ENCODE data around the gene VGLL4. TPM values are rescaled to one million over a fixed set of nuclear protein-coding genes. Genes with fewer than 3 reads are reported as not detected.

The VGLL4 gene
- total and polyA plus RNA-seq, 2 donors (not counting 1 experiment from before 2014, with no cell fraction given) = 25.8 to 29.0 TPM

DNA sequence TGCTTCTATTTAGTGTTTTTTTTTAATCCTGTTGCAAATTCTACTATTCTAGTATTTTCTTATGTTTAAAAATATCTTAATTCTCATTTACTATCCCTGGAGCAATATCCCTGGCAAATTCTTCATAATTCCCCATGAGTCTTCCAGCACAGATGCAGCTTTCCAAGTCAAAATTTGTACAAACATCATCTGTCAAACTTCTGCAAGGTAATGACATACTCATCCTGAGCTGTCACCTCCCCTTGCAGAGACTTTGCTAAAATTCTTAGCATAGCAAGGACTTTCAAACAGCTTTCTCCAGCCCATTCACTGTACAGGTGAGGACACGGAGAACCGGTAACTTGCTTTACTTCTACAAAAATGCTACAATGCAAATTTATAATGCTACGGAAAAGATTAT is 28.6 kb upstream of the VGLL4 start:
- CTCF ChIA-PET = interaction anchor here (0.9 kb wide), 1 partner anchor 50 kb away, joined by 3 read pairs; no protein-coding TSS in a partner anchor
- Mint-ChIP-seq H3K4me3 (no peak overlapping the region), H3K9me3 (ENCODE audit: insufficient read depth) (no peaks in the 10 kb centered on the region)

DNA sequence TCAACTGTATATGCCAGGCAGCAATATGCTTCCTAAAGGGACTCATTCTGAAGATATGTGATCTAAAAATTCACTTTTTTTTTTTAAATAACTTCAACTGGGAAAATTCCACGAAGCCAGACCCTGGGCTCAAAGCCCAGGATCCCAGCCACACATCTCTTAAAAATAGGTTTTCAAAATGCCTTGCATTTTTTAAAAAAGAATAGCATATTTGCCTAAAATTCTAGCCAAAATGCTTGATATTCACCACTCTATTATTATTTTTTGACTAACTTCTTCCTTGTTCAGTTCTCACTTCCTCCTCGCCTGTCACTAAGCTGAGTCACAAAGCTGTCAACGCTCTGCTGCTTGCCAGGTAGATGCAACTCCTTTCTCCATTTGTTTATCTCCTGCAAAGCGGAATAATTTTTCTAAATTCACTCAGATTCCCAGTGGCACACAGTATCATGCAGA is 28.0 kb upstream of the VGLL4 start:
- intact Hi-C loops (cut with micrococcal nuclease) = no loop called here
- POLR2A ChIA-PET = no interaction called here
- no peaks in the 10 kb centered on the region for H3K36me3 ChIP-seq (replicated peaks in 1 of 2; ENCODE audit: control extremely low read depth in 1 of 2, control insufficient read depth in 1 of 2, extremely low read depth in 1 of 2, insufficient read depth in 2 of 2, low read length in 1 of 2)

More for the DNA sequence above, 28.6 kb upstream of the VGLL4 start:
- ATAC-seq (ENCODE audit: low read depth) (no peak), DNase-seq (no peak)
- Histone ChIP-seq H3K4me3 (ENCODE audit: control extremely low read depth in 1 of 5, extremely low read depth in 1 of 5, insufficient read depth in 1 of 5, low read depth in 2 of 5, low read length in 4 of 5) (no peak overlapping the region), H3K79me2 (ENCODE audit: control insufficient read depth, insufficient read depth, low read length) (peaks cover 29% of the 10 kb centered on the region), H3K4me1 (ENCODE audit: control insufficient read depth in 2 of 2, insufficient read depth in 2 of 2, low read length in 2 of 2) (peaks cover 8 to 9% of the 10 kb centered on the region in 2 donors), H3K9ac (ENCODE audit: low read length) (no peak overlapping the region), H3K36me3 (replicated peaks in 1 of 2; ENCODE audit: control extremely low read depth in 1 of 2, control insufficient read depth in 1 of 2, extremely low read depth in 1 of 2, insufficient read depth in 2 of 2, low read length in 1 of 2) (no peaks in the 10 kb centered on the region), H4K20me1 (ENCODE audit: control insufficient read depth, insufficient read depth, low read length, poor library complexity, severe bottlenecking) (peaks cover 11% of the 10 kb centered on the region), H3K9me3 (ENCODE audit: control extremely low read depth in 1 of 3, control insufficient read depth in 2 of 3, insufficient read depth in 1 of 3, low read length in 2 of 3) (no peaks in the 10 kb centered on the region), H3K27ac (ENCODE audit: low read length in 2 of 2) (no peak overlapping the region), H2AFZ (ENCODE audit: insufficient read depth, low read depth, low read length, poor library complexity, severe bottlenecking) (no peak overlapping the region), H3K4me2 (replicated peaks; ENCODE audit: low read depth, low read length, poor library complexity, severe bottlenecking) (peak overlapping the region; percentile 29), H3K27me3 (replicated peaks in 1 of 4; ENCODE audit: control extremely low read depth in 1 of 4, control insufficient read depth in 3 of 4, insufficient read depth in 4 of 4, low read length in 3 of 4) (no peaks in the 10 kb centered on the region)
- H3K27ac Mint-ChIP-seq = no peak overlapping the region
- H3K4me1 Mint-ChIP-seq = peaks cover 20% of the 10 kb centered on the region
- intact Hi-C loops (cut with micrococcal nuclease) = no loop called here
- H3K27me3 Mint-ChIP-seq = no peaks in the 10 kb centered on the region
- POLR2A ChIA-PET = no interaction called here
- TF ChIP-seq EZH2 (IDR thresholded peaks at IDR 0.05; ENCODE audit: borderline replicate concordance, insufficient read depth, low read depth, low read length, poor library complexity, severe bottlenecking) = no peak
- TF ChIP-seq, protein P1, sequence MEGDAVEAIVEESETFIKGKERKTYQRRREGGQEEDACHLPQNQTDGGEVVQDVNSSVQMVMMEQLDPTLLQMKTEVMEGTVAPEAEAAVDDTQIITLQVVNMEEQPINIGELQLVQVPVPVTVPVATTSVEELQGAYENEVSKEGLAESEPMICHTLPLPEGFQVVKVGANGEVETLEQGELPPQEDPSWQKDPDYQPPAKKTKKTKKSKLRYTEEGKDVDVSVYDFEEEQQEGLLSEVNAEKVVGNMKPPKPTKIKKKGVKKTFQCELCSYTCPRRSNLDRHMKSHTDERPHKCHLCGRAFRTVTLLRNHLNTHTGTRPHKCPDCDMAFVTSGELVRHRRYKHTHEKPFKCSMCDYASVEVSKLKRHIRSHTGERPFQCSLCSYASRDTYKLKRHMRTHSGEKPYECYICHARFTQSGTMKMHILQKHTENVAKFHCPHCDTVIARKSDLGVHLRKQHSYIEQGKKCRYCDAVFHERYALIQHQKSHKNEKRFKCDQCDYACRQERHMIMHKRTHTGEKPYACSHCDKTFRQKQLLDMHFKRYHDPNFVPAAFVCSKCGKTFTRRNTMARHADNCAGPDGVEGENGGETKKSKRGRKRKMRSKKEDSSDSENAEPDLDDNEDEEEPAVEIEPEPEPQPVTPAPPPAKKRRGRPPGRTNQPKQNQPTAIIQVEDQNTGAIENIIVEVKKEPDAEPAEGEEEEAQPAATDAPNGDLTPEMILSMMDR (IDR thresholded peaks at IDR 0.05) = no peak
- WGBS (ENCODE audit: insufficient coverage) = 94% methylated on average over 2 of the region's 3 CpGs

More for the DNA sequence above, 28.0 kb upstream of the VGLL4 start:
- Histone ChIP-seq H3K27ac (ENCODE audit: low read length in 2 of 2) (no peak overlapping the region), H3K4me3 (ENCODE audit: control extremely low read depth in 1 of 5, extremely low read depth in 1 of 5, insufficient read depth in 1 of 5, low read depth in 2 of 5, low read length in 4 of 5) (no peak overlapping the region), H3K4me1 (ENCODE audit: control insufficient read depth in 2 of 2, insufficient read depth in 2 of 2, low read length in 2 of 2) (peaks cover 8 to 9% of the 10 kb centered on the region in 2 donors), H2AFZ (ENCODE audit: insufficient read depth, low read depth, low read length, poor library complexity, severe bottlenecking) (no peak overlapping the region), H3K4me2 (replicated peaks; ENCODE audit: low read depth, low read length, poor library complexity, severe bottlenecking) (peak overlapping the region; percentile 29), H3K27me3 (replicated peaks in 1 of 4; ENCODE audit: control extremely low read depth in 1 of 4, control insufficient read depth in 3 of 4, insufficient read depth in 4 of 4, low read length in 3 of 4) (no peaks in the 10 kb centered on the region), H3K79me2 (ENCODE audit: control insufficient read depth, insufficient read depth, low read length) (peaks cover 29% of the 10 kb centered on the region), H3K9me3 (ENCODE audit: control extremely low read depth in 1 of 3, control insufficient read depth in 2 of 3, insufficient read depth in 1 of 3, low read length in 2 of 3) (no peaks in the 10 kb centered on the region), H4K20me1 (ENCODE audit: control insufficient read depth, insufficient read depth, low read length, poor library complexity, severe bottlenecking) (peaks cover 17% of the 10 kb centered on the region), H3K9ac (ENCODE audit: low read length) (no peak overlapping the region)
- Mint-ChIP-seq H3K4me1 (peaks cover 20% of the 10 kb centered on the region), H3K4me3 (no peak overlapping the region), H3K27ac (no peak overlapping the region), H3K27me3 (no peaks in the 10 kb centered on the region), H3K9me3 (ENCODE audit: insufficient read depth) (no peaks in the 10 kb centered on the region)
- TF ChIP-seq EZH2 (IDR thresholded peaks at IDR 0.05; ENCODE audit: borderline replicate concordance, insufficient read depth, low read depth, low read length, poor library complexity, severe bottlenecking) = no peak
- TF ChIP-seq, protein P1 (IDR thresholded peaks at IDR 0.05) = no peak
- 7% methylated on average over 2 of the region's 4 CpGs for WGBS (ENCODE audit: insufficient coverage)
- DNase-seq (peak; percentile 25), ATAC-seq (ENCODE audit: low read depth) (peak; percentile 54)
- CTCF ChIA-PET = no interaction called here

Data from B cell (primary cell).